GM23338 (cell line): ENCODE measurements around the gene RNF41. TPM values are rescaled to one million over a fixed set of nuclear protein-coding genes. Genes with fewer than 3 reads are reported as not detected.

Experiments used
- ATAC-seq: fragments of 200-7000 bp; cut with Tn5 transposase; 3 replicates; pipeline ENCODE4 v1.9.1; 2020
- DNase-seq: peaks from one replicate; pipeline ENCODE4 v3.0.0-alpha.2; 2015; ENCODE audit warnings: low spot score
- H2AFZ ChIP-seq: fragments of 200-600 bp; sonication (generic); 2 replicates; pipeline ENCODE4 v1.8.0; 2016; ENCODE audit warnings: antibody characterized with exemption, mild to moderate bottlenecking, moderate library complexity
- H3F3A ChIP-seq: fragments of 200-600 bp; sonication (generic); replicated peaks from 2 replicates; pipeline ENCODE4 v1.8.0; 2017; ENCODE audit warnings: antibody characterized with exemption, mixed run types, low read depth
- H3K27ac ChIP-seq: fragments of 200-600 bp; sonication (generic); 2 replicates; pipeline ENCODE4 v1.6.1; 2016; ENCODE audit warnings: low read depth
- H3K27me3 ChIP-seq: fragments of 200-600 bp; sonication (generic); 2 replicates; pipeline ENCODE4 v1.8.0; 2016; ENCODE audit warnings: mild to moderate bottlenecking, mixed run types, moderate library complexity; ENCODE audit not compliant: insufficient read depth
- H3K36me3 ChIP-seq: fragments of 200-600 bp; sonication (generic); 2 replicates; pipeline ENCODE4 v1.8.0; 2016; ENCODE audit warnings: mild to moderate bottlenecking; ENCODE audit not compliant: insufficient read depth
- H3K4me1 ChIP-seq: fragments of 200-600 bp; sonication (generic); 2 replicates; pipeline ENCODE4 v1.8.0; 2016; ENCODE audit warnings: mild to moderate bottlenecking, moderate library complexity; ENCODE audit not compliant: insufficient read depth
- H3K4me2 ChIP-seq: fragments of 200-600 bp; sonication (generic); 2 replicates; pipeline ENCODE4 v1.7.1; 2017; ENCODE audit warnings: mixed run types
- H3K4me3 ChIP-seq: fragments of 200-600 bp; sonication (generic); 2 replicates; pipeline ENCODE4 v1.6.1; 2016; ENCODE audit warnings: mixed run types
- H3K79me2 ChIP-seq: fragments of 200-600 bp; sonication (generic); replicated peaks from 2 replicates; pipeline ENCODE4 v1.8.0; 2017; ENCODE audit warnings: mild to moderate bottlenecking; ENCODE audit not compliant: insufficient read depth
- H3K9me2 ChIP-seq: fragments of 200-600 bp; sonication (generic); 2 replicates; pipeline ENCODE4 v1.8.0; 2017; ENCODE audit not compliant: insufficient read depth
- H4K20me1 ChIP-seq: fragments of 200-600 bp; sonication (generic); replicated peaks from 2 replicates; pipeline ENCODE4 v1.8.0; 2017; ENCODE audit warnings: mild to moderate bottlenecking; ENCODE audit not compliant: insufficient read depth
- H3K27ac Mint-ChIP-seq: 2 replicates; pipeline ENCODE4 v1.8.0; 2020; ENCODE audit warnings: inconsistent platforms, mild to moderate bottlenecking, moderate library complexity, mixed read lengths
- H3K27me3 Mint-ChIP-seq: 3 replicates; pipeline ENCODE4 v1.8.0; 2022; ENCODE audit warnings: low read depth, mild to moderate bottlenecking, moderate library complexity, mixed read lengths, inconsistent platforms; ENCODE audit not compliant: insufficient read depth, poor library complexity
- H3K36me3 Mint-ChIP-seq: 3 replicates; pipeline ENCODE4 v1.8.0; 2021; ENCODE audit warnings: low read depth, mild to moderate bottlenecking, inconsistent platforms, moderate library complexity, mixed read lengths
- H3K4me1 Mint-ChIP-seq: 3 replicates; pipeline ENCODE4 v1.8.0; 2020; ENCODE audit warnings: mild to moderate bottlenecking, inconsistent platforms, mixed read lengths
- H3K4me3 Mint-ChIP-seq: 3 replicates; pipeline ENCODE4 v1.8.0; 2021; ENCODE audit warnings: moderate library complexity, mild to moderate bottlenecking, inconsistent platforms, mixed read lengths
- H3K9me3 Mint-ChIP-seq: 3 replicates; pipeline ENCODE4 v1.8.0; 2020; ENCODE audit warnings: moderate library complexity, mild to moderate bottlenecking, inconsistent platforms, mixed read lengths
- CREB1 ChIP-seq: fragments of 250-450 bp; sonication (Bioruptor Pico); IDR thresholded peaks from 2 replicates; pipeline ENCODE4 v1.5.0; 2020; ENCODE audit warnings: low read depth, mild to moderate bottlenecking, moderate library complexity
- CTCF ChIP-seq, 2 experiments: fragments of 200-600 bp in 1 of 2; sonication (generic) in 1 of 2; conservative IDR thresholded peaks; 2 replicates each; pipeline versions ENCODE4 v1.5.1 to v1.6.1; 2016 to 2017; ENCODE audit warnings: antibody characterized with exemption in 2 of 2, low read depth in 2 of 2, mild to moderate bottlenecking in 2 of 2, moderate library complexity in 1 of 2
- EZH2 ChIP-seq: fragments of 200-600 bp; sonication (generic); IDR thresholded peaks from one replicate; pipeline ENCODE4 v1.8.0; 2017; ENCODE audit warnings: antibody characterized with exemption, mild to moderate bottlenecking, low read depth; ENCODE audit not compliant: unreplicated experiment
- EZH2phosphoT487 ChIP-seq: fragments of 200-600 bp; sonication (generic); IDR thresholded peaks from one replicate; pipeline ENCODE4 v1.8.1; 2018; ENCODE audit warnings: antibody characterized with exemption; ENCODE audit not compliant: unreplicated experiment
- JUNB ChIP-seq: IDR thresholded peaks from one replicate; pipeline ENCODE4 v1.6.1; 2016; ENCODE audit warnings: antibody characterized with exemption; ENCODE audit not compliant: unreplicated experiment
- NANOG ChIP-seq: IDR thresholded peaks from 2 replicates; pipeline ENCODE4 v1.6.1; 2016; ENCODE audit warnings: antibody characterized with exemption, borderline replicate concordance
- POLR2AphosphoS5 ChIP-seq: IDR thresholded peaks from 2 replicates; pipeline ENCODE4 v1.6.1; 2016; ENCODE audit warnings: antibody characterized with exemption, low read depth
- REST ChIP-seq: IDR thresholded peaks from one replicate; pipeline ENCODE4 v1.6.1; 2018; ENCODE audit warnings: antibody characterized with exemption; ENCODE audit not compliant: unreplicated experiment
- STAT1 ChIP-seq: IDR thresholded peaks from one replicate; pipeline ENCODE4 v1.6.1; 2016; ENCODE audit warnings: antibody characterized with exemption; ENCODE audit not compliant: unreplicated experiment
- ZNF114 ChIP-seq: fragments of 250-450 bp; sonication (Bioruptor Pico); IDR thresholded peaks from 2 replicates; pipeline ENCODE4 v1.5.0; 2020; ENCODE audit warnings: mild to moderate bottlenecking, moderate library complexity
- ZNF331 ChIP-seq: fragments of 250-450 bp; sonication (Bioruptor Pico); IDR thresholded peaks from 2 replicates; pipeline ENCODE4 v1.5.0; 2020; ENCODE audit warnings: low read depth, mild to moderate bottlenecking, moderate library complexity
- polyA plus RNA-seq: library from polyadenylated mRNA; unstranded; fragments of >200 nt; fragmentation: Nextera tagmentation; extraction: Ambion mirVana; gene quantifications from 2 replicates; pipeline ENCODE4 v1.2.1, GENCODE V29; 2016
- total RNA-seq: library from RNA; depleted of rRNA; stranded (reverse); fragments of >200 nt; shearing (Covaris generic); gene quantifications from 2 replicates; pipeline ENCODE4 v1.2.3, GENCODE V29; 2014
- TF ChIP-seq, protein P1 (sequence below): fragments of 250-450 bp; sonication (Bioruptor Pico); IDR thresholded peaks from 2 replicates; pipeline ENCODE4 v1.5.0; 2020; ENCODE audit warnings: mild to moderate bottlenecking, moderate library complexity
- TF ChIP-seq, protein P2 (sequence below): IDR thresholded peaks from 2 replicates; pipeline ENCODE4 v1.6.1; 2016; ENCODE audit warnings: antibody characterized with exemption

Gene RNF41
- total and polyA plus RNA-seq, 2 experiments from 2014 or later: 15.3 to 77.1 TPM

- Histone ChIP-seq H3K4me3 (no peak within 1 kb of the TSS), H3K27me3 (peaks cover 5% of the 10 kb centered on the region; the same call in 1 of the 2 replicates), H3K4me1 (peaks cover 2% of the 10 kb centered on the region; the same call in 1 of the 2 replicates), H3F3A (0 out of 2 replicates have a peak, but pooled peaks cover 3% of the 10 kb centered on the region), H3K36me3 (no peaks in the 10 kb centered on the region), H3K79me2 (no peaks in the 10 kb centered on the region), H2AFZ (no peak within 1 kb of the TSS), H3K4me2 (no peak within 1 kb of the TSS), H4K20me1 (no peaks in the 10 kb centered on the region), H3K9me2 (no peaks in the 10 kb centered on the region), H3K27ac (no peak within 1 kb of the TSS)
- Mint-ChIP-seq H3K36me3 (peaks cover 8% of the 10 kb centered on the region; the same call in 1 of the 3 replicates), H3K4me3 (no peak within 1 kb of the TSS; the same call in 2 of the 3 replicates), H3K4me1 (peaks cover 16% of the 10 kb centered on the region), H3K27ac (0 out of 2 replicates have a peak within 1 kb of the TSS, but pooled peaks have one; percentile 60), H3K9me3 (no peaks in the 10 kb centered on the region), H3K27me3 (peaks cover 4% of the 10 kb centered on the region)
- ATAC-seq (no peak), DNase-seq (no peak)
- no peak for TF ChIP-seq ZNF331 (CRISPR knock-in tag)
- no peak for TF ChIP-seq ZNF114 (CRISPR knock-in tag)
- no peak for TF ChIP-seq CREB1 (CRISPR knock-in tag)
- no peak for TF ChIP-seq JUNB
- TF ChIP-seq STAT1: no peak
- no peak for TF ChIP-seq EZH2
- TF ChIP-seq, protein P1, sequence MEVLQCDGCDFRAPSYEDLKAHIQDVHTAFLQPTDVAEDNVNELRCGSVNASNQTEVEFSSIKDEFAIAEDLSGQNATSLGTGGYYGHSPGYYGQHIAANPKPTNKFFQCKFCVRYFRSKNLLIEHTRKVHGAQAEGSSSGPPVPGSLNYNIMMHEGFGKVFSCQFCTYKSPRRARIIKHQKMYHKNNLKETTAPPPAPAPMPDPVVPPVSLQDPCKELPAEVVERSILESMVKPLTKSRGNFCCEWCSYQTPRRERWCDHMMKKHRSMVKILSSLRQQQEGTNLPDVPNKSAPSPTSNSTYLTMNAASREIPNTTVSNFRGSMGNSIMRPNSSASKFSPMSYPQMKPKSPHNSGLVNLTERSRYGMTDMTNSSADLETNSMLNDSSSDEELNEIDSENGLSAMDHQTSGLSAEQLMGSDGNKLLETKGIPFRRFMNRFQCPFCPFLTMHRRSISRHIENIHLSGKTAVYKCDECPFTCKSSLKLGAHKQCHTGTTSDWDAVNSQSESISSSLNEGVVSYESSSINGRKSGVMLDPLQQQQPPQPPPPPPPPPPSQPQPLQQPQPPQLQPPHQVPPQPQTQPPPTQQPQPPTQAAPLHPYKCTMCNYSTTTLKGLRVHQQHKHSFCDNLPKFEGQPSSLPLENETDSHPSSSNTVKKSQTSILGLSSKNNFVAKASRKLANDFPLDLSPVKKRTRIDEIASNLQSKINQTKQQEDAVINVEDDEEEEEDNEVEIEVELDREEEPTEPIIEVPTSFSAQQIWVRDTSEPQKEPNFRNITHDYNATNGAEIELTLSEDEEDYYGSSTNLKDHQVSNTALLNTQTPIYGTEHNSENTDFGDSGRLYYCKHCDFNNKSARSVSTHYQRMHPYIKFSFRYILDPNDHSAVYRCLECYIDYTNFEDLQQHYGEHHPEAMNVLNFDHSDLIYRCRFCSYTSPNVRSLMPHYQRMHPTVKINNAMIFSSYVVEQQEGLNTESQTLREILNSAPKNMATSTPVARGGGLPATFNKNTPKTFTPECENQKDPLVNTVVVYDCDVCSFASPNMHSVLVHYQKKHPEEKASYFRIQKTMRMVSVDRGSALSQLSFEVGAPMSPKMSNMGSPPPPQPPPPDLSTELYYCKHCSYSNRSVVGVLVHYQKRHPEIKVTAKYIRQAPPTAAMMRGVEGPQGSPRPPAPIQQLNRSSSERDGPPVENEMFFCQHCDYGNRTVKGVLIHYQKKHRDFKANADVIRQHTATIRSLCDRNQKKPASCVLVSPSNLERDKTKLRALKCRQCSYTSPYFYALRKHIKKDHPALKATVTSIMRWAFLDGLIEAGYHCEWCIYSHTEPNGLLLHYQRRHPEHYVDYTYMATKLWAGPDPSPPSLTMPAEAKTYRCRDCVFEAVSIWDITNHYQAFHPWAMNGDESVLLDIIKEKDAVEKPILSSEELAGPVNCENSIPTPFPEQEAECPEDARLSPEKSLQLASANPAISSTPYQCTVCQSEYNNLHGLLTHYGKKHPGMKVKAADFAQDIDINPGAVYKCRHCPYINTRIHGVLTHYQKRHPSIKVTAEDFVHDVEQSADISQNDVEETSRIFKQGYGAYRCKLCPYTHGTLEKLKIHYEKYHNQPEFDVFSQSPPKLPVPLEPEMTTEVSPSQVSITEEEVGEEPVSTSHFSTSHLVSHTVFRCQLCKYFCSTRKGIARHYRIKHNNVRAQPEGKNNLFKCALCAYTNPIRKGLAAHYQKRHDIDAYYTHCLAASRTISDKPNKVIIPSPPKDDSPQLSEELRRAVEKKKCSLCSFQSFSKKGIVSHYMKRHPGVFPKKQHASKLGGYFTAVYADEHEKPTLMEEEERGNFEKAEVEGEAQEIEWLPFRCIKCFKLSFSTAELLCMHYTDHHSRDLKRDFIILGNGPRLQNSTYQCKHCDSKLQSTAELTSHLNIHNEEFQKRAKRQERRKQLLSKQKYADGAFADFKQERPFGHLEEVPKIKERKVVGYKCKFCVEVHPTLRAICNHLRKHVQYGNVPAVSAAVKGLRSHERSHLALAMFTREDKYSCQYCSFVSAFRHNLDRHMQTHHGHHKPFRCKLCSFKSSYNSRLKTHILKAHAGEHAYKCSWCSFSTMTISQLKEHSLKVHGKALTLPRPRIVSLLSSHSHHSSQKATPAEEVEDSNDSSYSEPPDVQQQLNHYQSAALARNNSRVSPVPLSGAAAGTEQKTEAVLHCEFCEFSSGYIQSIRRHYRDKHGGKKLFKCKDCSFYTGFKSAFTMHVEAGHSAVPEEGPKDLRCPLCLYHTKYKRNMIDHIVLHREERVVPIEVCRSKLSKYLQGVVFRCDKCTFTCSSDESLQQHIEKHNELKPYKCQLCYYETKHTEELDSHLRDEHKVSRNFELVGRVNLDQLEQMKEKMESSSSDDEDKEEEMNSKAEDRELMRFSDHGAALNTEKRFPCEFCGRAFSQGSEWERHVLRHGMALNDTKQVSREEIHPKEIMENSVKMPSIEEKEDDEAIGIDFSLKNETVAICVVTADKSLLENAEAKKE (CRISPR knock-in tag): no peak
- no peak for TF ChIP-seq CTCF (conservative IDR thresholded peaks at IDR 0.05; ENCODE audit: low read depth in 2 of 2)
- TF ChIP-seq POLR2AphosphoS5: no peak
- TF ChIP-seq EZH2phosphoT487: no peak
- TF ChIP-seq, protein P2, sequence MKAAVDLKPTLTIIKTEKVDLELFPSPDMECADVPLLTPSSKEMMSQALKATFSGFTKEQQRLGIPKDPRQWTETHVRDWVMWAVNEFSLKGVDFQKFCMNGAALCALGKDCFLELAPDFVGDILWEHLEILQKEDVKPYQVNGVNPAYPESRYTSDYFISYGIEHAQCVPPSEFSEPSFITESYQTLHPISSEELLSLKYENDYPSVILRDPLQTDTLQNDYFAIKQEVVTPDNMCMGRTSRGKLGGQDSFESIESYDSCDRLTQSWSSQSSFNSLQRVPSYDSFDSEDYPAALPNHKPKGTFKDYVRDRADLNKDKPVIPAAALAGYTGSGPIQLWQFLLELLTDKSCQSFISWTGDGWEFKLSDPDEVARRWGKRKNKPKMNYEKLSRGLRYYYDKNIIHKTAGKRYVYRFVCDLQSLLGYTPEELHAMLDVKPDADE: no peak
- no peak for TF ChIP-seq NANOG
- TF ChIP-seq REST: no peak
Observed at GRCh38 chr12:56229916-56230431, 8.3 kb upstream of the RNF41 start, which contains the start of gene SLC39A5. SLC39A5 (plus strand) TSS chr12:56230051; CDS start chr12:56231275, 1,224 bp downstream.
